GM12878 (cell line): Measurements from ENCODE around the gene TNK2. TPM values are rescaled to one million over a fixed set of nuclear protein-coding genes. Genes with fewer than 3 reads are reported as not detected.

Experiments
- ATAC-seq: fragments of 200-7000 bp; cut with Tn5 transposase; 3 replicates; pipeline ENCODE4 v1.9.1; 2020; ENCODE audit warnings: mild to moderate bottlenecking, moderate library complexity
- BruUV-seq: library from RNA; stranded (reverse); fragments of 400-500 nt; replicated peaks from 2 replicates; lab custom pipeline; 2021; lab: Mats Ljungman, UMichigan
- CTCF ChIA-PET: fragments of 300-600 bp; sonication (Branson Sonifier 250); formaldehyde crosslinking; extraction: SDS; loops from one replicate; lab custom pipeline; 2021; ENCODE audit warnings: inconsistent platforms; lab: Yijun Ruan, JAX
- POLR2A ChIA-PET: fragments of 350-600 bp; formaldehyde crosslinking; extraction: SDS; loops from one replicate; lab custom pipeline; 2021; ENCODE audit warnings: inconsistent platforms; lab: Charles Lee
- RAD21 ChIA-PET: fragments of 300-600 bp; sonication (Branson Sonifier 250); formaldehyde crosslinking; loops from one replicate; lab custom pipeline; 2023; ENCODE audit warnings: antibody characterized with exemption; ENCODE audit not compliant: unreplicated experiment; lab: Charles Lee
- SMC1A ChIA-PET: fragments of 300-600 bp; sonication (Branson Sonifier 250); formaldehyde crosslinking; loops from one replicate; lab custom pipeline; 2023; ENCODE audit not compliant: unreplicated experiment, uncharacterized antibody; lab: Charles Lee
- DNase-seq: peaks from one replicate; pipeline ENCODE4 v3.0.0-alpha.2; 2011; ENCODE audit warnings: low read depth, low spot score
- FAIRE-seq: peaks from 3 replicates; lab custom pipeline; 2011; peaks lifted over from hg19 to GRCh38; lab: Jason Lieb, UNC
- H2AFZ ChIP-seq: 2 replicates; pipeline ENCODE4 v1.6.0; 2011; ENCODE audit warnings: low read depth, low read length, control low read depth; ENCODE audit not compliant: control insufficient read depth
- H3K27ac ChIP-seq: 2 replicates; pipeline ENCODE4 v1.5.1; 2011; ENCODE audit warnings: control low read depth; ENCODE audit not compliant: control insufficient read depth, insufficient read depth
- H3K27me3 ChIP-seq, 2 experiments: replicated peaks in 1 of 2; 2 replicates each; pipeline versions ENCODE4 v1.6.0 to v1.6.1; 2011; ENCODE audit warnings: low read length in 1 of 2; ENCODE audit not compliant: control insufficient read depth in 2 of 2, insufficient read depth in 2 of 2
- H3K36me3 ChIP-seq, 2 experiments: 2 replicates each; pipeline ENCODE4 v1.5.1; 2011; ENCODE audit warnings: low read length in 1 of 2; ENCODE audit not compliant: control insufficient read depth in 2 of 2, insufficient read depth in 2 of 2
- H3K4me1 ChIP-seq: 2 replicates; pipeline ENCODE4 v1.6.1; 2011; ENCODE audit warnings: mild to moderate bottlenecking, low read length, moderate library complexity, mixed read lengths; ENCODE audit not compliant: control insufficient read depth, insufficient read depth
- H3K4me2 ChIP-seq: 2 replicates; pipeline ENCODE4 v1.6.0; 2011; ENCODE audit warnings: control low read depth; ENCODE audit not compliant: control insufficient read depth, insufficient read depth
- H3K4me3 ChIP-seq: fragments of 200-600 bp; sonication (generic); 2 replicates; pipeline ENCODE4 v1.5.1; 2016
- H3K79me2 ChIP-seq: 2 replicates; pipeline ENCODE4 v1.6.0; 2011; ENCODE audit warnings: low read length; ENCODE audit not compliant: control insufficient read depth, insufficient read depth
- H3K9ac ChIP-seq: 2 replicates; pipeline ENCODE4 v1.8.0; 2011; ENCODE audit warnings: low read length, control low read depth, mixed read lengths; ENCODE audit not compliant: control insufficient read depth, insufficient read depth
- H3K9me3 ChIP-seq: replicated peaks from 3 replicates; pipeline ENCODE4 v1.5.1; 2011; ENCODE audit warnings: mild to moderate bottlenecking, low read length; ENCODE audit not compliant: control insufficient read depth, insufficient read depth
- H4K20me1 ChIP-seq: 2 replicates; pipeline ENCODE4 v1.6.0; 2011; ENCODE audit not compliant: control insufficient read depth, insufficient read depth
- EZH2 ChIP-seq: IDR thresholded peaks from 2 replicates; pipeline ENCODE4 v1.6.1; 2012; ENCODE audit warnings: low read depth, mild to moderate bottlenecking, control low read depth, inconsistent platforms, low read length, borderline replicate concordance; ENCODE audit not compliant: control insufficient read depth
- FOXK2 ChIP-seq: fragments of 450-650 bp; IDR thresholded peaks from 2 replicates; pipeline ENCODE4 v1.6.1; 2017; ENCODE audit warnings: mild to moderate bottlenecking, moderate library complexity
- HDAC2 ChIP-seq: fragments of 200-600 bp; sonication (generic); IDR thresholded peaks from 2 replicates; pipeline ENCODE4 v1.6.1; 2017
- MEF2A ChIP-seq: IDR thresholded peaks from 2 replicates; pipeline ENCODE4 v1.6.1; 2011; ENCODE audit warnings: low read depth, mild to moderate bottlenecking, low read length, moderate library complexity; ENCODE audit not compliant: insufficient read depth
- PML ChIP-seq: IDR thresholded peaks from 2 replicates; pipeline ENCODE4 v1.6.1; 2012; ENCODE audit warnings: low read length, inconsistent platforms
- RB1 ChIP-seq: fragments of 450-650 bp; formaldehyde crosslinking; IDR thresholded peaks from 2 replicates; pipeline ENCODE4 v1.6.1; 2017; ENCODE audit warnings: mild to moderate bottlenecking, borderline replicate concordance
- SRF ChIP-seq, 2 experiments: IDR thresholded peaks; 2 replicates each; pipeline ENCODE4 v1.6.1; 2011; ENCODE audit warnings: low read depth in 2 of 2, low read length in 2 of 2, mild to moderate bottlenecking in 1 of 2, moderate library complexity in 1 of 2
- TAF1 ChIP-seq: IDR thresholded peaks from 2 replicates; pipeline ENCODE4 v1.6.1; 2011; ENCODE audit warnings: mild to moderate bottlenecking, low read depth, low read length, borderline replicate concordance
- YBX1 ChIP-seq: fragments of 450-650 bp; IDR thresholded peaks from 2 replicates; pipeline ENCODE4 v1.6.1; 2016; ENCODE audit warnings: antibody characterized with exemption
- ZNF274 ChIP-seq: IDR thresholded peaks from one replicate; pipeline ENCODE4 v1.8.0; 2011; ENCODE audit not compliant: insufficient read length, insufficient read depth
- ZZZ3 ChIP-seq: IDR thresholded peaks from 2 replicates; pipeline ENCODE4 v1.6.1; 2011; ENCODE audit warnings: low read depth; ENCODE audit not compliant: control insufficient read depth, insufficient read length
- WGBS: methylation state at CpG from one replicate; pipeline ENCODE4 v1.1.6; 2016; ENCODE audit warnings: low lambda C conversion rate; ENCODE audit not compliant: insufficient replicate concordance, insufficient coverage; ENCODE audit errors: missing lambda C conversion rate; 5-methylcytosine and 5-hydroxymethylcytosine counted together
- in situ Hi-C: fragments of 300-500 bp; cut with MboI; formaldehyde crosslinking; loops from 9 replicates; pipeline ENCODE4 v1.14.3; 2018; ENCODE audit warnings: mixed read lengths
- intact Hi-C: fragments of 100-400 bp; cut with micrococcal nuclease; formaldehyde crosslinking; loops from one replicate; pipeline ENCODE4 v1.14.2; 2022; ENCODE audit not compliant: unreplicated experiment
- polyA plus RNA-seq, 11 experiments: library from polyadenylated mRNA; depleted of rRNA in 4 of 11; unstranded in 6 of 11; stranded (reverse) in 5 of 11; fragments of >200 nt; fragmentation: Nextera tagmentation in 4 of 11; fragmentation: Illumina TruSeq in 1 of 11; extraction: Ambion mirVana in 4 of 11; extraction: Trizol in 1 of 11; gene quantifications; 1 replicate in 1 of 11; 2 replicates in 10 of 11; pipeline versions ENCODE4 v1.2.1 to v1.2.3, GENCODE V29; 2011 to 2016; ENCODE audit warnings: inconsistent platforms in 2 of 11, missing spikeins in 2 of 11, low read depth in 1 of 11
- total RNA-seq, 4 experiments: library from RNA; depleted of rRNA in 3 of 4; stranded (reverse); fragments of >200 nt in 3 of 4; fragmentation: Illumina TruSeq in 1 of 4; extraction: Trizol in 1 of 4; gene quantifications; 2 replicates each; pipeline versions ENCODE4 v1.2.1 to v1.2.3, GENCODE V29; 2013 to 2021
- TF ChIP-seq, protein P1 (sequence below): fragments of 450-650 bp; IDR thresholded peaks from 2 replicates; pipeline ENCODE4 v1.6.1; 2017; ENCODE audit warnings: mild to moderate bottlenecking, moderate library complexity
- TF ChIP-seq, protein P2 (sequence below): IDR thresholded peaks from 2 replicates; pipeline ENCODE4 v1.6.1; 2011; ENCODE audit warnings: low read depth, mild to moderate bottlenecking, low read length, moderate library complexity, borderline replicate concordance; ENCODE audit errors: extremely low read depth

Gene TNK2
- total and polyA plus RNA-seq, 10 of the 15 experiments (the other 5 are each of a cell fraction or from before 2014, with no cell fraction given): 0.13 to 47.8 (median 10.8) TPM

DNA sequence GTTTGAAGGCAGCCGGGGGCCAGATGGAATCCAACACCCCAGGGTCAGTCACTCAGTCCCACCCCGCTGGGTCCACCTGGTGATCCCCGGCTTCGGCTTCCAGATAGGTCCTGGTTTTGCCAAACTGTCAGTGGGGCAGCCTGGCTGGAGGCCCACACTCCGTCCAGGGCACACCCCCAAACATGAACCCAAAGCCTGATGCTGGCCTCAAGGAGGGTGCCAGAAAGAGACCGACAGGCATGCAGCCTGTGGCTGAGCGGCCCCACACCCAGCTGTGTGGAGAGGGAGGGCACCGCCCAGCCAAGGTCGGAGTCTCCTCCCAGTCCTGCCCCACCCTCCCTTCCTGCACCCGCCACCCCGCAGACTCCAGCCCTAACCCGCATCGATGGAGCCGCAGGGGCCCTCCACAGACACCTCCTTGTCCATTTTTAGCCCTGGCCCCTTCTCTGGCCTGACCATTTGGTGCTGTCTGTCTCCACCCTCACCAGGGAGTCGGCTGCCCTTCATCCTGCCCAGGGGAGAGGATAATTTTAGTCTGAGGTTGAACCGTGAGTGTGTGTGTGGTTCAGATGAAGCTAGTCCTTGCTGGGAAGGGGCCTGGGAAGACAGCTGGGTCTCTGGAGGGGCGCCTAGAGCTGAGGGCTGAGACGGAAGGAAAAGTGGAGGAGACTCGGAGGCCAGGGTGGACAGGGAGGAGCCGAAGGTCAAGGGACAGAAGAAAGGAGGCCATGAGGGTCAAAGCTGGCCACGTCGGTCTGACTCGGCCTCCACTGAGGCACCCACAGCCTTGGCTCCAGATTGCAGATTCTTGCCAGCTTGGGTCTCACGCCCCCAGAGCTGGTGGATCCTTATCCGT is 23.1 kb downstream of the TNK2 start:
- DNase-seq (no peak), FAIRE-seq (no peak)
- Histone ChIP-seq H3K4me2 (no peak overlapping the region), H3K36me3 (peaks cover 12 to 13% of the 10 kb centered on the region in 2 experiments; a peak in 3 of 4 replicates), H3K79me2 (no peaks in the 10 kb centered on the region), H3K4me1 (no peaks in the 10 kb centered on the region), H3K27ac (no peak overlapping the region), H4K20me1 (no peaks in the 10 kb centered on the region; the same call in 1 of the 2 replicates), H3K9me3 (no peaks in the 10 kb centered on the region), H2AFZ (no peak overlapping the region), H3K9ac (no peak overlapping the region)
- ChIA-PET CTCF (interaction anchor here (0.5 to 1.3 kb wide), 4 partner anchors 9 to 26 kb away, joined by 3 to 4 read pairs (median 4); no protein-coding TSS in a partner anchor), POLR2A (interaction anchor here (0.7 kb wide), 1 partner anchor 9 kb away, joined by 3 read pairs; no protein-coding TSS in a partner anchor)
- in situ Hi-C loops (no loop called here), intact Hi-C loops (no loop called here)
- BruUV-seq: no TSS peak
- TF ChIP-seq, protein P1, sequence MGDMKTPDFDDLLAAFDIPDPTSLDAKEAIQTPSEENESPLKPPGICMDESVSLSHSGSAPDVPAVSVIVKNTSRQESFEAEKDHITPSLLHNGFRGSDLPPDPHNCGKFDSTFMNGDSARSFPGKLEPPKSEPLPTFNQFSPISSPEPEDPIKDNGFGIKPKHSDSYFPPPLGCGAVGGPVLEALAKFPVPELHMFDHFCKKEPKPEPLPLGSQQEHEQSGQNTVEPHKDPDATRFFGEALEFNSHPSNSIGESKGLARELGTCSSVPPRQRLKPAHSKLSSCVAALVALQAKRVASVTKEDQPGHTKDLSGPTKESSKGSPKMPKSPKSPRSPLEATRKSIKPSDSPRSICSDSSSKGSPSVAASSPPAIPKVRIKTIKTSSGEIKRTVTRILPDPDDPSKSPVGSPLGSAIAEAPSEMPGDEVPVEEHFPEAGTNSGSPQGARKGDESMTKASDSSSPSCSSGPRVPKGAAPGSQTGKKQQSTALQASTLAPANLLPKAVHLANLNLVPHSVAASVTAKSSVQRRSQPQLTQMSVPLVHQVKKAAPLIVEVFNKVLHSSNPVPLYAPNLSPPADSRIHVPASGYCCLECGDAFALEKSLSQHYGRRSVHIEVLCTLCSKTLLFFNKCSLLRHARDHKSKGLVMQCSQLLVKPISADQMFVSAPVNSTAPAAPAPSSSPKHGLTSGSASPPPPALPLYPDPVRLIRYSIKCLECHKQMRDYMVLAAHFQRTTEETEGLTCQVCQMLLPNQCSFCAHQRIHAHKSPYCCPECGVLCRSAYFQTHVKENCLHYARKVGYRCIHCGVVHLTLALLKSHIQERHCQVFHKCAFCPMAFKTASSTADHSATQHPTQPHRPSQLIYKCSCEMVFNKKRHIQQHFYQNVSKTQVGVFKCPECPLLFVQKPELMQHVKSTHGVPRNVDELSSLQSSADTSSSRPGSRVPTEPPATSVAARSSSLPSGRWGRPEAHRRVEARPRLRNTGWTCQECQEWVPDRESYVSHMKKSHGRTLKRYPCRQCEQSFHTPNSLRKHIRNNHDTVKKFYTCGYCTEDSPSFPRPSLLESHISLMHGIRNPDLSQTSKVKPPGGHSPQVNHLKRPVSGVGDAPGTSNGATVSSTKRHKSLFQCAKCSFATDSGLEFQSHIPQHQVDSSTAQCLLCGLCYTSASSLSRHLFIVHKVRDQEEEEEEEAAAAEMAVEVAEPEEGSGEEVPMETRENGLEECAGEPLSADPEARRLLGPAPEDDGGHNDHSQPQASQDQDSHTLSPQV: no peak
- TF ChIP-seq ZNF274 (no peak), MEF2A (no peak), HDAC2 (no peak), FOXK2 (no peak), ZZZ3 (no peak), PML (no peak), EZH2 (no peak), RB1 (no peak), YBX1 (no peak), TAF1 (no peak), SRF (IDR thresholded peaks at IDR 0.05; ENCODE audit: low read depth in 2 of 2, low read length in 2 of 2) (no peak)
- TF ChIP-seq, protein P2, sequence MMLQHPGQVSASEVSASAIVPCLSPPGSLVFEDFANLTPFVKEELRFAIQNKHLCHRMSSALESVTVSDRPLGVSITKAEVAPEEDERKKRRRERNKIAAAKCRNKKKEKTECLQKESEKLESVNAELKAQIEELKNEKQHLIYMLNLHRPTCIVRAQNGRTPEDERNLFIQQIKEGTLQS: no peak
- TF ChIP-seq, all 136 proteins: peak for 0
- no peak for ATAC-seq
- 93% methylated on average over 24 of the region's 25 CpGs for WGBS
- H3K4me3 ChIP-seq: no peak overlapping the region
- H3K27me3 ChIP-seq: no peaks in the 10 kb centered on the region
- ChIA-PET SMC1A (no interaction called here), RAD21 (no interaction called here)
